Neural progenitor cell (in vitro differentiated cells): ENCODE results near the gene NUP62.

Source experiments
- CTCF ChIP-seq: fragments of 200-600 bp; sonication (generic); IDR thresholded peaks from 2 replicates; pipeline ENCODE4 v1.5.1; 2017; ENCODE audit warnings: antibody characterized with exemption, mild to moderate bottlenecking
- EZH2phosphoT487 ChIP-seq: fragments of 200-600 bp; sonication (generic); IDR thresholded peaks from 2 replicates; pipeline ENCODE4 v1.6.1; 2017; ENCODE audit warnings: antibody characterized with exemption

- TF ChIP-seq CTCF, result no peak
- TF ChIP-seq EZH2phosphoT487, result no peak
These were observed 67.5 kb downstream of the NUP62 start for GRCh38 chr19:49861541-49862378.
